Upper lobe of right lung (tissue), 1 donor: Measurements from ENCODE around the gene CRMP1. TPM values are rescaled to one million over a fixed set of nuclear protein-coding genes. Genes with fewer than 3 reads are reported as not detected.

Source experiments
- ATAC-seq: fragments of 200-7000 bp; cut with Tn5 transposase; one replicate; pipeline ENCODE4 v1.9.1; 2020; ENCODE audit warnings: mild to moderate bottlenecking, moderate library complexity
- DNase-seq: peaks from one replicate; pipeline ENCODE4 v3.0.0-alpha.2; 2020
- H3K27ac ChIP-seq: fragments of 200-600 bp; one replicate; pipeline ENCODE4 v1.8.0; 2022
- H3K27me3 ChIP-seq: fragments of 200-600 bp; one replicate; pipeline ENCODE4 v1.8.0; 2022; ENCODE audit warnings: mild to moderate bottlenecking
- H3K36me3 ChIP-seq: fragments of 200-600 bp; one replicate; pipeline ENCODE4 v1.8.0; 2022
- H3K4me1 ChIP-seq: fragments of 200-600 bp; one replicate; pipeline ENCODE4 v1.8.0; 2022
- H3K4me3 ChIP-seq: fragments of 200-600 bp; one replicate; pipeline ENCODE4 v1.8.0; 2022; ENCODE audit warnings: mild to moderate bottlenecking
- H3K9me3 ChIP-seq: fragments of 200-600 bp; one replicate; pipeline ENCODE4 v1.8.0; 2022
- CTCF ChIP-seq: fragments of 200-600 bp; IDR thresholded peaks from one replicate; pipeline ENCODE4 v1.8.0; 2022; ENCODE audit warnings: antibody characterized with exemption
- intact Hi-C: fragments of 100-400 bp; cut with DNase I; formaldehyde crosslinking; loops from one replicate; pipeline ENCODE4 v1.11.0; 2022
- total RNA-seq: library from RNA; stranded (reverse); fragmentation: NEBNext Ultra II Directional; extraction: Animal tissue kit (Norgen Biotek cat#: 25700); gene quantifications from one replicate; pipeline ENCODE4 v1.2.1, GENCODE V29; 2021
- donor health status: DM: no; HTN: yes; CAD: no; lungs with severe emphysema.

The CRMP1 gene
- total RNA-seq, 1 donor from 2014 or later: 6.1 TPM

- ATAC-seq: no peak
- DNase-seq: no peak
- peaks cover 73% of the 10 kb centered on the region for H3K27me3 ChIP-seq
- H3K27ac ChIP-seq: no peak overlapping the region
- H3K4me1 ChIP-seq: peaks cover 14% of the 10 kb centered on the region
- H3K36me3 ChIP-seq: no peaks in the 10 kb centered on the region
- no peak overlapping the region for H3K4me3 ChIP-seq
- intact Hi-C loops: no loop called here
- TF ChIP-seq CTCF: no peak
- H3K9me3 ChIP-seq: no peaks in the 10 kb centered on the region
Observed at GRCh38 chr4:5891563-5892322, 1.1 kb downstream of the CRMP1 start.

- Histone ChIP-seq H3K4me3 (peak overlapping the region; percentile 25), H3K4me1 (peaks cover 14% of the 10 kb centered on the region), H3K36me3 (no peaks in the 10 kb centered on the region), H3K9me3 (no peaks in the 10 kb centered on the region), H3K27me3 (peaks cover 74% of the 10 kb centered on the region), H3K27ac (no peak overlapping the region)
- TF ChIP-seq CTCF: no peak
- DNase-seq: no peak
- no peak for ATAC-seq
- intact Hi-C loops: no loop called here
Observed at GRCh38 chr4:5890063-5890727, 2.7 kb downstream of the CRMP1 start.

GRCh38 chr4:5889002-5889696, 3.7 kb downstream of the CRMP1 start:
- Histone ChIP-seq H3K4me1 (peaks cover 14% of the 10 kb centered on the region), H3K27me3 (peaks cover 67% of the 10 kb centered on the region), H3K4me3 (no peak overlapping the region), H3K9me3 (no peaks in the 10 kb centered on the region), H3K27ac (no peak overlapping the region), H3K36me3 (no peaks in the 10 kb centered on the region)
- DNase-seq: no peak
- intact Hi-C loops: no loop called here
- ATAC-seq: no peak
- TF ChIP-seq CTCF: no peak

- H3K9me3 ChIP-seq: no peaks in the 10 kb centered on the region
- H3K36me3 ChIP-seq: no peaks in the 10 kb centered on the region
- ATAC-seq (no peak), DNase-seq (no peak)
- peak overlapping the region; percentile 48 for H3K4me3 ChIP-seq
- TF ChIP-seq CTCF: no peak
- peaks cover 14% of the 10 kb centered on the region for H3K4me1 ChIP-seq
- intact Hi-C loops: no loop called here
- no peak overlapping the region for H3K27ac ChIP-seq
- H3K27me3 ChIP-seq: peaks cover 59% of the 10 kb centered on the region
Observed at GRCh38 chr4:5888222-5889001, 4.5 kb downstream of the CRMP1 start.

- H3K36me3 ChIP-seq: no peaks in the 10 kb centered on the region
- TF ChIP-seq CTCF: no peak
- H3K9me3 ChIP-seq: no peaks in the 10 kb centered on the region
- H3K27me3 ChIP-seq: peaks cover 55% of the 10 kb centered on the region
- H3K27ac ChIP-seq: no peak overlapping the region
- ATAC-seq (peak; percentile 44), DNase-seq (no peak)
- H3K4me3 ChIP-seq: peak overlapping the region; percentile 48
- peaks cover 14% of the 10 kb centered on the region for H3K4me1 ChIP-seq
- intact Hi-C loops: no loop called here
Observed at GRCh38 chr4:5887361-5888221, 5.3 kb downstream of the CRMP1 start.
